ENCODE results near the gene AP1S1. TPM values are rescaled to one million over a fixed set of nuclear protein-coding genes. Genes with fewer than 3 reads are reported as not detected.

Gene AP1S1
- total and polyA plus RNA-seq, 2 of the 13 experiments (the other 11 are each of a cell fraction or from before 2014, with no cell fraction given), result 57.5 to 68.1 TPM

DNA sequence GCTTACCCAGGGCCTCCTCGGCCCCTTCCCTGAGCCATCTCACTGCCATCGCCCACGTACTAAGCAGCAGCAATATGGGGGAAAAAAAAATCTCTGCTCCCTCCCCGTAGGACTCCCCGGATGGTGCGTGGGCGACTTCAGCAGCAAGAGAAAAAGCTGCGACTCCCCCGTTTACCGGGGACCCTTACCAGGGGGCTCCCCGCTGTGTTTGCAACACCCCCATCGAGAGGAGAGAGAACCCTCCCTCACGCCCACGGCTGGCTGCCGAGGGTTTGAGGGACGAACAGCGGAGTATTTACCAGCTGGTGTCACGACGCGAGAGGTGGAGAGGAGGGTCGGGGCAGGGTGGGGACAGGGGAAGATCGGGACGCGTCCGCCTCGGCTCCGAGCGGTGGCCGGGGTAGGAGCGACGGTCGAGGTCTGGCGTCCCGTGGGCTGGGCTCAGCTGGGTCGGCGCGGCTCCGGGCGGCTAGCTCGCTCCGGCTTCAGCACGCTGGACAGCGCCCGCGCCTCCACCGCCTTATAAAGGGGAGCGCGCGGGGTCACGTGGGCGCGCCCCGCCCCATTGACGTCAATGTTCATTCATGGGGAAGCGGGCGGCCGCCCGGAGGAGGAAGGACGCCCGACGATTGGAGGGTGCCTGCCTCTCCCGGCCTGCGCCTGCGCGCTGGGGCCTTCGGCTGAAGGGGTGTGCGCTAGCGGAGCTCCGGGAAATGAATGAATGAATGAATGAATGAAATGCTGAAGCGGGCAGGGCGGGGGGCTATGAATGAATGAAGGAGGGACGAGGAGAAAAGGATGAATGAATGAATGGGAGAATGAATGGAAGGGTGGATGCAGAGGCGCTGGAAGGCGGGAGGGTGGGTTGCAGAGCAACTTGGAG lies 11.0 kb downstream of the AP1S1 start, which contains the start of gene VGF (continued):
- TF ChIP-seq, protein P1, sequence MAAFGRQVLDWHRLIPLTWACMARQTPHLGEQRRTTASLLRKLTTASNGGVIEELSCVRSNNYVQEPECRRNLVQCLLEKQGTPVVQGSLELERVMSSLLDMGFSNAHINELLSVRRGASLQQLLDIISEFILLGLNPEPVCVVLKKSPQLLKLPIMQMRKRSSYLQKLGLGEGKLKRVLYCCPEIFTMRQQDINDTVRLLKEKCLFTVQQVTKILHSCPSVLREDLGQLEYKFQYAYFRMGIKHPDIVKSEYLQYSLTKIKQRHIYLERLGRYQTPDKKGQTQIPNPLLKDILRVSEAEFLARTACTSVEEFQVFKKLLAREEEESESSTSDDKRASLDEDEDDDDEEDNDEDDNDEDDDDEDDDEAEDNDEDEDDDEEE (CRISPR knock-in tag; IDR thresholded peaks at IDR 0.05), result peak; percentile 99
- TF ChIP-seq BRCA1 (CRISPR knock-in tag; IDR thresholded peaks at IDR 0.05), result peak; percentile 99
- TF ChIP-seq HNRNPH1 (optimal IDR thresholded peaks at IDR 0.05; ENCODE audit: low read depth, low read length), result no peak
- peak; percentile 93 for TF ChIP-seq GZF1 (CRISPR knock-in tag; IDR thresholded peaks at IDR 0.05)
- peak; percentile 99 for TF ChIP-seq ZNF772 (CRISPR knock-in tag; IDR thresholded peaks at IDR 0.05)
- TF ChIP-seq, protein P2, sequence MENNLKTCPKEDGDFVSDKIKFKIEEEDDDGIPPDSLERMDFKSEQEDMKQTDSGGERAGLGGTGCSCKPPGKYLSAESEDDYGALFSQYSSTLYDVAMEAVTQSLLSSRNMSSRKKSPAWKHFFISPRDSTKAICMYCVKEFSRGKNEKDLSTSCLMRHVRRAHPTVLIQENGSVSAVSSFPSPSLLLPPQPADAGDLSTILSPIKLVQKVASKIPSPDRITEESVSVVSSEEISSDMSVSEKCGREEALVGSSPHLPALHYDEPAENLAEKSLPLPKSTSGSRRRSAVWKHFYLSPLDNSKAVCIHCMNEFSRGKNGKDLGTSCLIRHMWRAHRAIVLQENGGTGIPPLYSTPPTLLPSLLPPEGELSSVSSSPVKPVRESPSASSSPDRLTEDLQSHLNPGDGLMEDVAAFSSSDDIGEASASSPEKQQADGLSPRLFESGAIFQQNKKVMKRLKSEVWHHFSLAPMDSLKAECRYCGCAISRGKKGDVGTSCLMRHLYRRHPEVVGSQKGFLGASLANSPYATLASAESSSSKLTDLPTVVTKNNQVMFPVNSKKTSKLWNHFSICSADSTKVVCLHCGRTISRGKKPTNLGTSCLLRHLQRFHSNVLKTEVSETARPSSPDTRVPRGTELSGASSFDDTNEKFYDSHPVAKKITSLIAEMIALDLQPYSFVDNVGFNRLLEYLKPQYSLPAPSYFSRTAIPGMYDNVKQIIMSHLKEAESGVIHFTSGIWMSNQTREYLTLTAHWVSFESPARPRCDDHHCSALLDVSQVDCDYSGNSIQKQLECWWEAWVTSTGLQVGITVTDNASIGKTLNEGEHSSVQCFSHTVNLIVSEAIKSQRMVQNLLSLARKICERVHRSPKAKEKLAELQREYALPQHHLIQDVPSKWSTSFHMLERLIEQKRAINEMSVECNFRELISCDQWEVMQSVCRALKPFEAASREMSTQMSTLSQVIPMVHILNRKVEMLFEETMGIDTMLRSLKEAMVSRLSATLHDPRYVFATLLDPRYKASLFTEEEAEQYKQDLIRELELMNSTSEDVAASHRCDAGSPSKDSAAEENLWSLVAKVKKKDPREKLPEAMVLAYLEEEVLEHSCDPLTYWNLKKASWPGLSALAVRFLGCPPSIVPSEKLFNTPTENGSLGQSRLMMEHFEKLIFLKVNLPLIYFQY (CRISPR knock-in tag; IDR thresholded peaks at IDR 0.05; ENCODE audit: borderline replicate concordance), result peak; percentile 98
- no peak for TF ChIP-seq ZMAT5 (CRISPR knock-in tag; IDR thresholded peaks at IDR 0.05; ENCODE audit: borderline replicate concordance, low read depth)
- no peak for TF ChIP-seq HNF4G (IDR thresholded peaks at IDR 0.05; ENCODE audit: borderline replicate concordance, low read depth, low read length)
- TF ChIP-seq HNF4G (CRISPR knock-in tag; IDR thresholded peaks at IDR 0.05; ENCODE audit: borderline replicate concordance, low read depth), result no peak; the same call in 1 of the 2 replicates
- peak; percentile 58; the same call in 1 of the 2 replicates for TF ChIP-seq ZNF7 (CRISPR knock-in tag; IDR thresholded peaks at IDR 0.05)
- no peak for TF ChIP-seq TBX3 (IDR thresholded peaks at IDR 0.05; ENCODE audit: borderline replicate concordance)
- TF ChIP-seq, protein P3, sequence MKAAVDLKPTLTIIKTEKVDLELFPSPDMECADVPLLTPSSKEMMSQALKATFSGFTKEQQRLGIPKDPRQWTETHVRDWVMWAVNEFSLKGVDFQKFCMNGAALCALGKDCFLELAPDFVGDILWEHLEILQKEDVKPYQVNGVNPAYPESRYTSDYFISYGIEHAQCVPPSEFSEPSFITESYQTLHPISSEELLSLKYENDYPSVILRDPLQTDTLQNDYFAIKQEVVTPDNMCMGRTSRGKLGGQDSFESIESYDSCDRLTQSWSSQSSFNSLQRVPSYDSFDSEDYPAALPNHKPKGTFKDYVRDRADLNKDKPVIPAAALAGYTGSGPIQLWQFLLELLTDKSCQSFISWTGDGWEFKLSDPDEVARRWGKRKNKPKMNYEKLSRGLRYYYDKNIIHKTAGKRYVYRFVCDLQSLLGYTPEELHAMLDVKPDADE (CRISPR knock-in tag; IDR thresholded peaks at IDR 0.05), result peak; percentile 96
- TF ChIP-seq ZZZ3 (CRISPR knock-in tag; IDR thresholded peaks at IDR 0.05; ENCODE audit: borderline replicate concordance), result 0 out of 2 replicates have a peak, but pooled peaks have one; percentile 67
- TF ChIP-seq TSC22D2 (CRISPR knock-in tag; IDR thresholded peaks at IDR 0.05; ENCODE audit: borderline replicate concordance), result peak; percentile 100
- TF ChIP-seq ARID5B (CRISPR knock-in tag; IDR thresholded peaks at IDR 0.05), result peak; percentile 88
- no peak for TF ChIP-seq SCMH1 (CRISPR knock-in tag; IDR thresholded peaks at IDR 0.05; ENCODE audit: borderline replicate concordance)
- peak; percentile 96 for TF ChIP-seq MXI1 (IDR thresholded peaks at IDR 0.05; ENCODE audit: borderline replicate concordance, low read depth, low read length)

Data from HepG2 (cell line).